GM21576 (cell line): ENCODE data around the gene ZNF23.
A peak's percentile ranks its signal among the peaks of the same experiment; 100 is the strongest.

Experiments
- ATAC-seq: cut with Tn5 transposase; IDR thresholded peaks from one replicate; pipeline ENCODE4 v1.9.1; 2021; ENCODE audit warnings: mild to moderate bottlenecking, moderate library complexity; ENCODE audit not compliant: unreplicated experiment

Gene ZNF23

DNA sequence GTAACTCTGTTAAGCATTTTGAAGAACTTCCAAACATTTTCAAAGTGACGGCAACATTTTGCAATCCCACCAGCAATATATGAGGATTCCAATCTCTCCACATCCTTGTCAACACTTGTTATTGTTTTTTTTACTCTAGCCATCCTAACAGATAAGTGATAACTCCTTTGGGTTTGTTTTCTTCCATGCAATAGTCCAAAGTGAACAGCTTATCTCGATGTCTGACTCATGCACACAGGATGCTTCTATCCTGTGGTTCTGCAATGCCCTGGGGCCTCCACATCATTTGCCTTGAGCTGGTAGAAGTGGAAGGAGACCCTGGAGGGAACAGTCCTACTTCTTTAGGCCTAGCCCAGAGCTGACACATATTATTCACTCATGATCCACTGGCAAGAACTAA is 33.2 kb downstream of the ZNF23 start:
- ATAC-seq = no peak

DNA sequence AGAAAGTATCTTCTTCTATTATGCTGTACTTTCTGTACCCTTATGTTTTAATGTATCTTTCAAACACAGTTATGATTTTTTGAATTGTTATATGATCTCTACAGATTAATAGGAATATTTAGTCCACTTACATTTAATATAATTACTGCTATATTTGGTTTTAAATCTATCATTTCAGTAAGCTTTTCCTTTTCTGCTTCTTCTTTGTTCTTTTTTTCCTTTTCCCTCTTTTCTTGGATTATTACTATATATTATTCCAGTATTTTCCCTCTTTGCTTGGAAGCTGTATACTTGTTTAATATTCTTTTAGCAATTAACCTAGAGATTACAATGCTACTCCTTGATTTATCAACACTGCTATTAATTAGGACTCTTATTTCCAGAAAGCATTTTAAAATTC is 33.7 kb downstream of the ZNF23 start:
- ATAC-seq = no peak

DNA sequence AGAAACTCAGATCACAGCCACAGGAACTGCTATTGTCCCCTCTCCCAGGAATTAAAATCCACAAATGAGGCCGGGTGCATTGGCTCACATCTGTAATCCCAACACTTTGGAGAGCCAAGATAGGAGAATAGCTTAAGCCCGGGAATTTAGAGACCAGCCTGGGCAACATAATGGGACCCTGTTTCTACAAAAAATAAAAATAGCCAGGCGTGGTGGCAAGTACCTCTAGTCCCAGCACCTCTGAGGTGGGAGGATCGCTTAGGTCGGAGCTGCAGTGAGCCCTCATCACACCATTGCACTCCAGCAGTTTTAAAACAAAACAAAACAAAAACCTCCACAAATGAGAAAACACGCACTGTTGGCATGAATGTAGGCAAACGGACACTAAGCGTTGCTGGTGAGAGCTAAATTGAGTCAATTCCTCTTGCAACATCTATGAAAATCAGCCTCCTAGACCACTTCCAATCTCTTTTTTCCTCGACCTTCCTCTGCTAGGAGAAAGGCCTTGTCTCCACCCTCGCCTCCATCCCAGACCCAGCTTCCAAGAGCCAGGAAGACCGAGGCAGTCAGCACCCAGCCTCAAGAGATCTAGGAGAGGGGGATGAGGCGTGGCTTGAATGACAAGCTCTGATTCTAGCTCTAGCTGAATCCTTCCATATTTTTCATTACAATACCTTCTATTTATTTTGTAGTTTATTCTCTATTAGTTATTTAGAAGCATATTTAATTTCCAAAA is 35.0 kb downstream of the ZNF23 start:
- ATAC-seq = no peak

DNA sequence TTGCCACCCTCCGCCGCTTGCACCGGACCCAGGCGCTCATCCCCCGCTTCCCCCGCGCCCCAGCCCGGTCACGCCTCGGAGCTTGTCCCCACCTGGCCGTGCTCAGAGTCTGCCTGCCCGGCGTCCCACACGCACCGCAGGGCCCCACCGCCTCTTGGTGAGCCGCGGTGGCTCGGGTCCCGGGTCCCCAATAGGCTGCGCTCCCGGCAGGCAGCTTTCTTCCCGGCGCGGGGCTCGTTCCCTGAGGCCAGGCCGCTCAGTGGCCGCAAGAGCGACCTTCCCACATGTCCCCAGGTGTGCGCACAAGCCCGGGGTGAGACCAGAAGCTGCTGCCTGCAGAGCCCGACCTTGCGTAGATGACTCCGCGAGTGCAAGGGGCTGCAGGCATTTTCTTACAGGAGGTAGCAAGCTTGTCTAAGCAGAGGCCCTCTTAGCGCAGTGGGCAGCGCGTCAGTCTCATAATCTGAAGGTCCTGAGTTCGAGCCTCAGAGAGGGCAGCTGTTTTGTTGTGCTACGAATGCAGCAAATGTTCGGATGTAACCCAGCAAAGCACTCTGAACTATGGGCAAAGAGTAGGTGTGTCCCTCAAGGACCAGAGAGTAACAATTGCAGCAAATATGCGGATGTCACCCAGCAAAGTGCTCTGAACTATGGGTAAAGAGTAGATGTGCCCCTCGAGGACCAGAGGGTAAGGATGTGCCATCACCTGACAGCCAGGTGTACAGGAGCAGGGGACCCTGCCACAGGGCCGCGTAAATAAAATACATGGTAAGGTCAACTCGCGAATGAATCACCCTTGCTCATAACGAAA is 35.8 kb downstream of the ZNF23 start:
- ATAC-seq = peak; percentile 33

DNA sequence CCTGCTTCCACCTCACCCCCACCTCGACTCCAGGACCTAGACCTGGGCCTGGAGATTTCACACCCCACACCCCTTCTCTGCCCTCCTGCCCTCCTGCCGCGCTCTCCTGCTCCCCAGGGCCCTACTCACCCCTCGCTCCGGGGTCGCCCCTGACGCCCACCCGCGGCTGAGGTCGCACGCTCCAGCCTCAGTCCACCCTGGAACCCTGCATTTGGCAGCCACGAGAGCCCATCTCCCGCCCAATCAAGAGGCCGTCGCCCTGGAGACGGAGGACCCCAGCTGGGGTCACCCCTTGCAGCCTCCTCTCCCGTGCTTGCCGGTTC is 36.3 kb downstream of the ZNF23 start:
- ATAC-seq = no peak

DNA sequence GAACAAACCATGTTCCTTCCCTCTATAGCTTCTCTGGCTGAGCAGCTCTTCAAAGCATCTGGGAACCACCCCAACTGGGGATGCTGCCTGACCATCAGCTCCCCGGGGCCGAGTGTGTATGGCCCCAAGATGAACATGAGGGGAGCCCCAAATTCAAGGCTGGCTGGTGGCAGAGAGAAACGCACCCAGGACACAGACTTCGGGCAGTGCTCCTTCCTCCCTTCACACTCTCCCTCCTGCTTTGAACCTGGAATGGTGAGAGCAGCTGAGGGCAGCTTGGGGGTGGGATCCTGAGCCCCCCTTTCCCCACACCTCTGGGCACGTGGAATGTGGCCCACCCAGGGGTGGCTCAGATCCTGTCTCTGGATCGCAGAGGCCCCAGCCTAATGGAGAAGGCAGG is 37.4 kb downstream of the ZNF23 start:
- no peak for ATAC-seq

DNA sequence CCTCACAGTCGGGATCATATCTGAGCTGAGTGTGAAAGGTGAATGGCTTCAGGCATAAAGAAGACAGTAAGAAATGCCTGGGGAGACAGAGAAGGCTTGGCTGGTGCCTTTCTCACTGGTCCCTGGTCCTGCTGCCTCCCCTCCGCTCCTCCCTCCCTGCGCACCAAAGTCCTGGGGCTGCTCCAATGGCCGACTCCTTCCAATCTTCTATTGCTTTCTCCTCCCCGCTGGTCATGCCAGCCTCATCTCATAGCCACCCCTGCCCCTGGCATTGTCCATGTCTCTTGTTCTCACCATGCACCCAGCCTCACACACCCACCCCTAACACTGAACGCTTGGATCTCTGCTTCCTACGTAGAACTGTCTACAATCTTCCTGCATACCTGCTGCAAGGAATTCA is 38.2 kb downstream of the ZNF23 start:
- no peak for ATAC-seq

DNA sequence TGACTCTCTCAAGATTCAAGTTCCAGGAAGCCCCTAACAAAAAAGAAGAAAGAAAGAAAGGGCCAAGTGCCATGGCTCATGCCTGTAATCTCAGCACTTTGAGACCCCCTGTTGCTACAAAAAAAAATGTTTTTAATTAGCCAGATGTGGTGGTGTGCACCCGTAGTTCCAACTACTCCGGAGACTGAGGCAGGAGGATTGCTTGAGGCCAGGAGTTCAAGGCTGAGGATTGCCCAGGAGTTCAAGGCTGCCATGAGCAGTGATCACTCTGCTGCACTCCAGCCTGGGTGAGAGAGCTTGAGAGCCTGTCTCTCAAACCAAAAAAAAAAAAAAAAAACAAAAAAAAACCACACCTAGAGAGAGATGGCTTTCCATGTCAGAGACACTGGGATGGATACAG is 39.0 kb downstream of the ZNF23 start:
- no peak for ATAC-seq

DNA sequence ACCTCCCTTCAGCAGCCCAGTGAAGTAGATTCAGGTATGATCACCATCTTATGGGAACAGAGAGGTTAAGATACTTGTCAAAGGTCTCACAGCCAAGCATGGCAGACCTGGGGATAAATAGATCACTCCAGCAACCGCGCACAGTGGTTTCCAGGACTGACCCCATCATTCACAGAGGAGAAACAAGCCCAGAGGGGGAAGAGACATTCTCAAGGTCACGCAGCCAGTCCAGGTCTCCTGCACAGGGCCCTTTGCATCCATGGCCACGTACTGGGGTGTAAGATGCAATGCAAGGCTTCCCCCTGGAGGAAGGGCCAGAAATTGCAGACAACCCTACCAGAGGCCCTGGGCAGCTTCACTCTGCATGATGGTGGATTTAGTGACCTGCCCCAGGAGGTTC is 40.1 kb downstream of the ZNF23 start:
- peak; percentile 50 for ATAC-seq

DNA sequence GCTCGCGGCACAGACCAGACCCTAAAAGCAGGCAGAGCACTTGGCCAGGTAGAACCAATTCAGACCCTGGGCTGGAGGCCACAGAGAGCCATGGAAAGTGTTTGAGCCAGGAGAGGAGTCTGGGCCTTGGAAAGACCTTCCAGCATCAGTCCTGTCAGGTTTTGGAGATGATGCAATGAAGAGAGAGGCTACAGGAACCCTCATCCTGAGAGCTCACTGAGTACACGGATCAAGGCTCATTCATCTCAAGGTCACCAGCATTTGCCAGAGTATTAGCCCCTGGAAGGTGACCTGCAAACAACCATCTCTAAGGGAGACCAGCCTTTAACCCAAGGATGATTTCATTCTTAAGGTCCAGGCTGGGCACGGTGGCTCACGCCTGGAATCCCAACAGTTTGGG is 48.0 kb downstream of the ZNF23 start:
- ATAC-seq = no peak

DNA sequence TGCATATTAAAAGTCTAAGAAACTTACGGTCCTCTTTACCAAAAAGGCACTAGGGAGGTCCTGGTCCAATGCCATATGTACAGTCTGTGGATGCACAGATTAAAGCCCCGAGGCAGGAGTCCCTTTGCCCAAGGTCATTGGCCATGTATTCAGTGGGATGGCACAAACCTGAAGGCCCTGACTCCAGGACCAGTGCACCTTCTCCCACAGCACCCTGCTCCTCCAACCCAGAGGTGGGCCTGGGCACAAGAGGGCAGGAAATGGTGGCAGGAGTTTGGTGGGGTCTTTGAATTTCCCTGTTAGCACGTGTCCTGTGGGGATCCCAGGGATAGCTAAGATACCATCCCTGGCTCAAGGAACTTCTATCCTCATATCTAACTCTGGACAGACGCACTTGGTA is 48.7 kb downstream of the ZNF23 start:
- ATAC-seq = no peak

DNA sequence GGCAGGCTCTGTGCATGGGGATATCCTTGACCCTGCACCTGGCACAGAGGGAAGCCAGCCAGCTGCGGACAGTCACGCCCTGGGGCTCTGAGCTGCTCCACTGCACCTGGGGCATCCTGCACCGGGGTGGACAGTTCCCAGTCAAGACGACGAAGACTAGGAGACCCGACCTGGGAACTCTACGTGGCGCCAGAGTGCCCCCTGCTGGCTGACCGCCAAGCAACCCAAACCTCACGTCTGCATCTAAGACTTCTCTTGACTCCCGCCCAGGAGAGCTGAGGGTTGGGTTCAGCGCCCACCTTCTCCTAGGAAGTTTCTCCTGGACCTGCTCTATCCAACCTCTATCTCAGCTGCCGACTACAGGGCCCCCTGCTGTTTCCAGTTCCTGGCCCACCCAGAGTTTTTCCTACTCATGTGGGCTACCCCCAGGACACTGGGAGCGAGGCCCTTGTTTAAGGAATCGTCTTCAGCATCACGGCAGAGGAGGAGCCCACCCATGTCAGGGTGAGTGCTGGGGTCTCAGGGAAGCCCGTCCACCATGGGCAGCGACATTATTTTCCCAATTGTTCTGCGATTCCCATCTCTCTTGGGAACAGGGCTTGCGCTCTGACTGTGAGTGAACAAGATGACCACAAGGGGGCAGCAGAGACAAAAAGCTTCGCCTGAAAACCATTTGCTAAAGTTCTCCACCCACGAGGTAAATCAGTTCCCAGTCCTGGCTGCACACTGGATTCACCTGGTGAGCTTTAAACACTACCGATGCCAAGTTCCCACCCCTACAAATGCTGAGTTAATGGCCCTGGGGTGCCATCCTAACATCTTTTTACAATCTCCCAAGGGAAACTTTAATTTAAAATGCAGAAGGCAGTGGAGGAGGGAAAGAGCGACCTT is 49.5 kb downstream of the ZNF23 start:
- ATAC-seq = peak; percentile 64

DNA sequence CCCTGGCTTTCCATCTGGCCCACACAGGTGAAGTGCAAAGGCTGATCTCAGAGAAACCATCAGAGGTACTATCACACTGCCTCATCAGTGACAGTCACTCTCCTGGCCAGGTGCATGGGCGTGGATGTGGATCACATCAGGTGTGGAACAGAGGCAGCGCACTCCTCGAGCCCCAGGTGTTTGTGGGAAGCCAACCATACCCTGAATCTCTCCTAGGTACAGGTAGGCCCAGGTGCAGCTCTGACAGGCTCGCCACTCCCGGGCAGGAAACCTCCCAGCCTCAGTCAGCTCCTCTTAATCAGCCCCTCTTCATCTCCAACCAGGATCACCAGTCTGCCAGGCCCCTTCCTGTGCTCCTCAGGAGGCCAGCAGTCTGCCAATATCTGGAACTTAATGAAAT is 51.9 kb downstream of the ZNF23 start:
- ATAC-seq = no peak

DNA sequence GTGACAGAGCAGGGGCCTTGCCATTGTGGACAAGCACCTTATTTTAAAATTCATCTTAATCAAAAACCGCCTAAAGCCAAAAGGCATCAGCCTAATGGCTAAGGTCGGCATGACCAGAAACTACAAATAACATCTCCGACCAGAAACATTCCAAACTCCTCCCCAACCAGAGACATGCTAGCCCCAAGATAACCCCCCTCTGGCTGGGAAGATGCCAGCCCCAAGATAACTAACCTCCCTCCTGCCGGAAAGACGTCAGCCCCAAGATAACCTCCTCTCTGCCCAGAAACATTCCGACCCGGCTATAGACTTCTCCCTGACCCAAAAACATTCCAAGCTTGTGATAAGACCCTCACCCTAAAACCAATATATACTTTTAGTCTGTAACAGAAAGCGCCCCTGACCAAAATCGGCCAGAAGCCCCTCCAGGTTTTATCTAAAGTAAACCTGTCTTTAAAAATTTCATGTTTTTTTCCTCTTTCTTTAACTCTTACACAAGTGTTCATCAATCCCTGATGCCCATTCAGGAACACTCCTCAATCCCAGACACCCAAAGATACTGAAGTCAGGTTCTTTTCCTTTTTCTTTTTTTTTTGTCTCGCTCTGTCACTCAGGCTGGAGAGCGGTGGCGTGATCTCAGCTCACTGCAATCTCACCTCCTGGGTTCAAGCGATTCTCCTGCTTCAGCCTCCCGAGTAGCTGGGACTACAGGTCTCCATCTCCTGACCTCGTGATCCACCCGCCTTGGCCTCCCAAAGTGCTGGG is 52.9 kb downstream of the ZNF23 start:
- ATAC-seq = no peak

DNA sequence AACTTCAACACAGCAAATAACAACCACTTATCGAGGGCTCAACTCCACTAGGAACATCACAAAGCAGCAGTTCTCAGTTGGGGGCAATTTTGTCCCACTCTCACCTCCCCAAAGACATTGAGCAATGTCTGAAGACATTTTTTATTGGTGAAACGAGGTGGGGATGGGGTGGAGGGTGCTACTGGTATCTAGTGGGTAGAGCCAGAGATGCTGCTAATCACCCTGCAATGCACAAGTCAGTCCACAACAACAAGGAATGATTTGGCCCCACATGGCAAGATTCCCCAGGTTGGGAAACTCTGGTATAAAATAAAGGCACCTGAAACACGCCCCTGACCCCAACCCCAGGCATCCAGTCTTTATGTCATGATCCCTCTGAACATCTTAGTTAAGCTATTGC is 53.5 kb downstream of the ZNF23 start:
- ATAC-seq = no peak

DNA sequence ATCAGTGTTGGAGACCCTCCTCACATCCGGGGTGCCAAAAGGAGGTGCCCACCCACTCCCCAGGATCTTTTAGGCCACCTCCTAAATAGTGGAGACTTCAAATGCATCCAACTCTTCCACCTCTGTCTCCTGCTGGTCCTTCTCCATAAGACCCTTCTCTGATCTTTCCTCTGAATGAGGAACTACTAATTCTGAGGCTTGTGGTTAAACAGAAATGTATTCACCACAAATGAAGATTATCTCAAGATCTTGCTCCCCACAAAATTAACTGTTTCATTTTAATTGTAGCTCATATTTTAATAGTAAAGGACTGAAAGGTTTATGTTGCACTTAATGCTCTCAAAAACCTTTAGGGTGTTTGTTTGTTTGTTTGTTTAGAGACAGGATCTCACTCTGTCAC is 54.3 kb downstream of the ZNF23 start:
- no peak for ATAC-seq

DNA sequence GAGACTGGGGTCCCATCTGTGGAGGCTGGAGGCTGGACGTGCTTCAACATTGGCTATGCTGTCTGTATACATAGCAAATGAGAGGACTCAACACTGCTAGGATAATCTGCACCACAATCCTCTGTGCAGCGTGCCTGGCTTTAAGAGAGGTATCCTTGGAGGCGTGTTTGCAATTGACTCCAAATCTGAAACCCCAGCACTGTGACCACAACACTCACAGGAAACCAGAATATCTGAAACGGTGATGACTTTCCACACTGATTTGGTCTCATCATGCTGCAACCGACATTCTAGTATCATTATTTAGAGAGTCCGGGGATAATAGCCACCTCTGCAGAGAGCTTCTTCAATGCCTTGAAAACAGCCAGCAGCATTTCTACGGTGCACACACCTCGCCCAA is 55.3 kb downstream of the ZNF23 start:
- no peak for ATAC-seq

DNA sequence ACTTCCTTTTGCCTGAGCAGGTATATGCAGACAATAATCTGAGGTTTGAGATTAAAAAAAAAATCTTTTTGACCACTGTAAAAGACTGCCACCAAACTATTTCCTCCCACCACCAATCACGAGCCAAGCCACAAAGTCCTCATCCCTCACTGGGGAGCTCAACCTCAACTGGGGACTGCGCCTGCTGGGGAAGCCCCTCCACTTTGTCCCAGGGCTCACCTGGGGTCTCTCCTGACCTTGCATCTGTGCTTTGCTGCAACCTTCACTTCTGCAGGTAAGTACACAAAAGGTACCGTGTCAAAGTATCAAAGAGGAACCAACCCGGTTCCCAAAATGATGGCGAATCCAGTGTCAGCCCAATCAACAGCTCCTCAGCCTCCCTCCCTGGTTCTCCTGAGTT is 55.7 kb downstream of the ZNF23 start:
- ATAC-seq = no peak

DNA sequence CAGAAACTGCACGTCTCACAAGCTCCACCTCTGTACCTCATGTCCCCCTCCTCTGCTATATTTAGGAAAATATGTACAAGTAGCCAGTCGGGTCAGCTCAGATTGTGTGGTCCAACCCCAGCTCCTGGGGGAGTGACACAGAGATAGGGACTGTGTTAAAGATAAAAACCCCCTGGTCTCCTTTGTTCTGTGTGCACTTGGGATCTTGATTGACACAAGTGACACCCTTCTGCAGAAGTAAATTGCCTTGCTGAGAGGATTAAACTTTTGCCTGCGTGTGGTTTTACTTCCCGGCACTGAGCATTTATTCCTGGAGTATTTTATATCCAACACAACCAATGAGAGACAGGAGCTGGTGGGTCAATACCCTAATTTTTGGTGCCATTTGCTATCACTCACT is 57.7 kb downstream of the ZNF23 start:
- no peak for ATAC-seq

DNA sequence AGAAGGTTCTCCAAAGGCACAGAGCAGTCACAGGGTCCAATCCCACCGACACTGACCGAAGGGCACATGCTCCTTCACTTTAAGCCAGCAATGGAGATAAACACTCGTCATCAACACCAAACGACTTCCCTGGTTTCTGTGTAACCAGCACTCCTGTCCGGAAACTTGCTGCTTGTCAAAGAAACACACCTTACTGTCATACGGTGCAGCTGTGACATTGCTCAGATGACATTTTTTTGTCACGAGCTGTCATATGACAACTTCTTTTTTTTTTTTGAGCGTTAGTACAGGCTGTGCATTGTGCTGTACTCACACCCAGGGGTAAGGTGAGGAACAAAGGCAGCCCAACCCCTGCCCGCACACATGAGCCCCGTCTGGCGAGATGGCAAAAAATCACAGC is 59.4 kb downstream of the ZNF23 start:
- no peak for ATAC-seq

DNA sequence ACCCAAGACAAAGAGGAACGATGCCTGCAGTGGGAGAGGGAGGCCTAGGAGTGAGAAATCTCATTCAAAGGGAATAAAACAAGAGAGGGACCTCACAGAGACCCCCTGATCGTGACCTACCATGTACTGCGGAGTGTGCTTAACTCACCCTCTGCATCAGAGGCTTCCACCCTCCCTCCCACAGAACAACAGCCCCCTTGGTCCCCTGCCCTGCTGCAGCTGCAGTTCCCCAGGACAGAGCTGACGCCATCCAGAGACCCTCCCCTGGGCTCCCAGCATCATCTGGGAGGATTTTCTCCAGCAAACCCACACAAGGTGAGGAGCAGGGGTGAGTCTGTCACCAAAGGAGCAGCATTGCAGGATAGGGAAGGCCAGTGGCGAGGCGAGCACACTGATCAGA is 60.0 kb downstream of the ZNF23 start:
- ATAC-seq = no peak
